ENCODE data around the gene FBXO4.

FBXO4 gene

DNA sequence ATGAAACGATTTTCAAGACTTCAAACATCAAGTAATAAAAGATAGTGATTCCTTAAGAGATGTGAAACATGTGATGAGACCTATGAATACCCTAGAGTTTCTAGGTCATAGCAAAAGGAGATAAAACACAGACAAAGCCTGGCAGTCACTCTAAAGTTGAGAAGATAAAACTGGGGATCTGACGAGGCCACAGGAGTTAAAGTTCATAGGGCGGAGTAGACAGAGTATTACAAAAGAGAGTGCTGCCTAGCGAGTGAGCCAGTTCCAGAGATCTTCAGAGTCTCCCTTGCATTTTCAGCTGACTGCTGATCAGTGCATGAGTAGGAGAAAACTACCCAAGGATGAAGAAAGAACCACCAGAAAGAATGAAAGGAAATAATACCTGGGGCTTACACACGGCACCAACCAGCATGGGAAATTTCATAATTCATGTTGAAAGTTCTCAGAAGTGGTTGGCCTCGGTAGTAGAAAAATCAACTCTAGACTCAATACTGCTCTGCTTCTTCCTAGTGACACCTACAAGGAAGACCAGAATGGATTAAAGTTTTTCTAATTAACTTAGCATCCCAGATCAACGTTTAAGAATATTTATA is 30.4 kb downstream of the FBXO4 start:
- no peaks in the 10 kb centered on the region for H3K4me1 ChIP-seq (ENCODE audit: insufficient read depth, low read length)
- no peaks in the 10 kb centered on the region for H3K79me2 ChIP-seq (ENCODE audit: insufficient read depth, low read length)
- no peak overlapping the region for H3K4me3 ChIP-seq (ENCODE audit: low read depth in 1 of 2, low read length in 2 of 2)
- DNase-seq (no peak), ATAC-seq (ENCODE audit: insufficient read depth, low read depth) (no peak)
- no peaks in the 10 kb centered on the region for H3K27me3 ChIP-seq (ENCODE audit: insufficient read depth, low read length, poor library complexity)
- H3K4me2 ChIP-seq (ENCODE audit: insufficient read depth, low read length): no peak overlapping the region
- no peaks in the 10 kb centered on the region for H4K20me1 ChIP-seq (ENCODE audit: insufficient read depth, low read length)
- H3K9ac ChIP-seq (ENCODE audit: low read depth, low read length): no peak overlapping the region
- H3K27ac ChIP-seq (ENCODE audit: low read length): no peak overlapping the region
- no peak overlapping the region for H2AFZ ChIP-seq (ENCODE audit: low read depth, low read length)
- no peaks in the 10 kb centered on the region for H3K36me3 ChIP-seq (ENCODE audit: insufficient read depth, low read length)
- peaks cover 2% of the 10 kb centered on the region for H3K9me3 ChIP-seq (ENCODE audit: insufficient read depth, low read length, severe bottlenecking)
- no peak for TF ChIP-seq CTCF (IDR thresholded peaks at IDR 0.05; ENCODE audit: borderline replicate concordance, extremely low read depth, low read length, poor library complexity, severe bottlenecking)
- TF ChIP-seq EZH2 (IDR thresholded peaks at IDR 0.05; ENCODE audit: borderline replicate concordance, low read depth, low read length, severe bottlenecking): no peak

GRCh38 chr5:41956943-41957342 is 31.9 kb downstream of the FBXO4 start:
- no peak overlapping the region for H3K4me2 ChIP-seq (ENCODE audit: insufficient read depth, low read length)
- H3K36me3 ChIP-seq (ENCODE audit: insufficient read depth, low read length): no peaks in the 10 kb centered on the region
- H3K27me3 ChIP-seq (ENCODE audit: insufficient read depth, low read length, poor library complexity): no peaks in the 10 kb centered on the region

DNA sequence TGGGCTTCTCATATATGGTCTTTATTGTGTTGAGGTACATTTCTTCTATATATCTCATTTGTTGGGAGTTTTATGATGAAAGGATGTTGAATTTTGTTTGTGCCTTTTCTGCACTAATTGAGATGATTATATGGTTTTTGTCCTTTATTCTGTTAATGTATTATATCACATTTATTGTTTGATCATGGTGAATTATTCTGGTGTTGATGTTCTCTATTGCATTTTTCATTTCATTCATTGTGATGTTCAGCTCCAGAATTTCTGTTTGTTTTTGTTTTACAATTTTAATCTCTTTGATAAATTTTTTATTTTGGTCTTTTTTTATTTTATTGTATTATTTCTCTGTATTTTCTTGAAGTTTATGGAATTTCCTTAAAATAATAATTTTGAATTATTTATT is 35.4 kb downstream of the FBXO4 start:
- H3K36me3 ChIP-seq (ENCODE audit: insufficient read depth, low read length): no peaks in the 10 kb centered on the region
- H3K4me1 ChIP-seq (ENCODE audit: insufficient read depth, low read length): no peaks in the 10 kb centered on the region
- H3K9me3 ChIP-seq (ENCODE audit: insufficient read depth, low read length, severe bottlenecking): peaks cover 2% of the 10 kb centered on the region
- no peak overlapping the region for H3K4me3 ChIP-seq (ENCODE audit: low read depth in 1 of 2, low read length in 2 of 2)
- H3K9ac ChIP-seq (ENCODE audit: low read depth, low read length): no peak overlapping the region
- H2AFZ ChIP-seq (ENCODE audit: low read depth, low read length): no peak overlapping the region
- DNase-seq: no peak
- TF ChIP-seq CTCF (IDR thresholded peaks at IDR 0.05; ENCODE audit: borderline replicate concordance, extremely low read depth, low read length, poor library complexity, severe bottlenecking) (no peak), EZH2 (IDR thresholded peaks at IDR 0.05; ENCODE audit: borderline replicate concordance, low read depth, low read length, severe bottlenecking) (no peak)
- no peak for ATAC-seq (ENCODE audit: insufficient read depth, low read depth)
- H4K20me1 ChIP-seq (ENCODE audit: insufficient read depth, low read length): no peaks in the 10 kb centered on the region
- H3K27ac ChIP-seq (ENCODE audit: low read length): no peak overlapping the region
- no peaks in the 10 kb centered on the region for H3K27me3 ChIP-seq (ENCODE audit: insufficient read depth, low read length, poor library complexity)
- H3K79me2 ChIP-seq (ENCODE audit: insufficient read depth, low read length): no peaks in the 10 kb centered on the region
- no peak overlapping the region for H3K4me2 ChIP-seq (ENCODE audit: insufficient read depth, low read length)

More at GRCh38 chr5:41956943-41957342, 31.9 kb downstream of the FBXO4 start:
- no peaks in the 10 kb centered on the region for H3K79me2 ChIP-seq (ENCODE audit: insufficient read depth, low read length)
- no peak overlapping the region for H3K27ac ChIP-seq (ENCODE audit: low read length)
- H2AFZ ChIP-seq (ENCODE audit: low read depth, low read length): no peak overlapping the region
- peaks cover 2% of the 10 kb centered on the region for H3K9me3 ChIP-seq (ENCODE audit: insufficient read depth, low read length, severe bottlenecking)
- H3K4me3 ChIP-seq (ENCODE audit: low read depth in 1 of 2, low read length in 2 of 2): no peak overlapping the region
- no peaks in the 10 kb centered on the region for H3K4me1 ChIP-seq (ENCODE audit: insufficient read depth, low read length)
- no peaks in the 10 kb centered on the region for H4K20me1 ChIP-seq (ENCODE audit: insufficient read depth, low read length)
- DNase-seq (no peak), ATAC-seq (ENCODE audit: insufficient read depth, low read depth) (no peak)
- TF ChIP-seq CTCF (IDR thresholded peaks at IDR 0.05; ENCODE audit: borderline replicate concordance, extremely low read depth, low read length, poor library complexity, severe bottlenecking): no peak
- TF ChIP-seq EZH2 (IDR thresholded peaks at IDR 0.05; ENCODE audit: borderline replicate concordance, low read depth, low read length, severe bottlenecking): no peak
- no peak overlapping the region for H3K9ac ChIP-seq (ENCODE audit: low read depth, low read length)
